Amygdala (tissue), 56 donors: Measurements from ENCODE around the gene ZNF253.
"Not testable (repeated sequence)": the region's sequence is repeated elsewhere in the genome, so short reads cannot be mapped to it uniquely, and the experiment has no call there.

Source experiments
- DNase-seq, 56 donors: peaks; one replicate each; lab custom pipeline; 2025; lab: John Stamatoyannopoulos, UW

Gene ZNF253

DNA sequence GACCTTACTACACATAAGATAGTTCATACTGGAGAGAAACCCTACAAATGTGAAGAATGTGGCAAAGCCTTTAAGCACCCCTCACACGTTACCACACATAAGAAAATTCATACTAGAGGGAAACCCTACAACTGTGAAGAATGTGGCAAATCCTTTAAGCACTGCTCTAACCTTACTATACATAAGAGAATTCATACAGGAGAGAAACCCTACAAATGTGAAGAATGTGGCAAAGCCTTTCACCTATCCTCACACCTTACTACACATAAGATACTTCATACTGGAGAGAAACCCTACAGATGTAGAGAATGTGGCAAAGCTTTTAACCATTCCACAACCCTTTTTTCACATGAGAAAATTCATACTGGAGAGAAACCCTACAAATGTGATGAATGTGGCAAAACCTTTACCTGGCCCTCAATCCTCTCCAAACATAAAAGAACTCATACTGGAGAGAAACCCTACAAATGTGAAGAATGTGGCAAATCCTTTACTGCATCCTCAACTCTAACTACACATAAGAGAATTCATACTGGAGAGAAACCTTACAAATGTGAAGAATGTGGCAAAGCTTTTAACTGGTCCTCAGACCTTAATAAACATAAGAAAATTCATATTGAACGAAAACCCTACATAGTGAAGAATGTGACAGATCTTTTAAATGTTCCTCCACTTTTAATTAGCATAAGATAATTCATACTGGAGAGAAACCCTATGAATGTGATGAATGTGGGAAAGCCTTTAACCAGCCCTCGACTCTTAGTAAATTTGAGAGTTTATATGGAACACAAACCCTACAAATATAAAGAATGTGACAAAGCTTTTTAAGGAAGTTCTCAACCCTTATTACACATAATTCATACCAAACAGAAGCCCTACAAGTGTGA is 26.6 kb downstream of the ZNF253 start:
- not testable (repeated sequence) for DNase-seq

DNA sequence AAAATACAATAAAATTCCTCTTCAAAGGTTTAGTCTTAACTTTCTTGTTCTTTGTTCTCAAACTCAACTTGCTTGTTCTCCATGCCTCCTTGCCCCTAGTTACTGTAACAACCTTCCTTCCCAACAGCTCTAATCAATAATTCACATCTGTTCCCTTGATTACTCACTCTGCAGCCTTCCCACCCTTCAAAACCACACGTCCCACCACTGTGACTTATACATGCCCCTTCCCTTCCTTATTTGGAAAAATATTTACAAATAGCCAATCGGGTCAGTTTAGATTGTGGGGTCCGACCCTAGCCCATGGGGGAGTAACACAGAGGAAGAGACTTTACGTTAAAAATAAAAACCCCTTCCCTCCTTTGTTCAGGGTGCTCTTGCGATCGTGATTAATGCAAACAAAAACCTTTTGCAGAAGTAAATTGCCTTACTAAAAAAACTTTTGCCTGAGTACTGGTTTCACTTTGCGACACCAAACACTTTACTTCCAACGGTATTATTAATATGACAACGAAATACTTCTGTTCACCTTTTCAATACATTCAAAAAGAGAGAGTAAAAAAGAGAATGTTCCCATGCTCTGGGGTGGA is 34.6 kb downstream of the ZNF253 start:
- no peak for DNase-seq

GRCh38 chr19:19900729-19901444 is 35.2 kb downstream of the ZNF253 start, which contains the start of gene ZNF93:
ZNF93 (plus strand) TSS chr19:19900946; CDS start chr19:19901089, 143 bp downstream.
- peak; percentile 26 to 96 (median 85) for DNase-seq

- DNase-seq = not testable (repeated sequence)
These were observed 41.9 kb downstream of the ZNF253 start for GRCh38 chr19:19907551-19907950.

DNA sequence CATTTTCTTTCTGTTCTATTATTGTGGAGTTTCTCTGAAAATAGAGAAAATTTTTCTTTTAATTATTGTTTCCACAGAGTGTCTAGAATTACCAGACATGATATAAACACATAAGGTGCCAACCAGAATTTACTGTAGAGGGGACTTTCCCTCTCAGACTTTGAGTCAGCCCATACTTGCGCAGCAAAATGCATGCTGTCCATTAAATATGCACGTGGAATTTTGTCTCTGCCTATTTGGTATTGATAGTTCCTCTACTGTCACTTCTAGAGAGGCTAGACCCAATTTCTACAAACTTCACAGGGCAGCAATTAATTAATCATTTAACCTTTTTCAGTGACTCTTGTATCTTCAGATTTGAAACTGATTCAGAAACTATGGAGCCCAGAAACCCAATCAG is 44.0 kb downstream of the ZNF253 start:
- no peak for DNase-seq

DNA sequence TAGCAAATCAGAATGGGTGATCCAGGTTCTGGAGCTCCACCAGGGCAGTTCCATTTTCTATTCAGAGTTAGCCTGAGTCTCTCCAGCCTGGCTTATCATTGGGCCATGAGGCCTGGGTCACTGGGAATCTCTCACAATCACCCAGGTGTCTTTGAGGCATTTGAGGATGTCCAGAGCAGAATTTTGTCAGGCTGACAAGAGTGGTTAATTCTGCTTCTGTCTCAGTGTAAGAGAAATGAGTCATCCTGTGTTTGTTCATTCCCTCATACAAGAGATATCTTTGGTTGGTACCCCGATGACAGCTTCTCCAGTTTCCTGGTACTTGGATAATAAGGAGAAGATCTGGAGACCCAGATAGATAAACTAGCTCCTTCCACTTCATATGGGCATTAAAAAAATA is 45.5 kb downstream of the ZNF253 start:
- no peak for DNase-seq

GRCh38 chr19:19914596-19914995 is 48.9 kb downstream of the ZNF253 start:
- no peak for DNase-seq

DNA sequence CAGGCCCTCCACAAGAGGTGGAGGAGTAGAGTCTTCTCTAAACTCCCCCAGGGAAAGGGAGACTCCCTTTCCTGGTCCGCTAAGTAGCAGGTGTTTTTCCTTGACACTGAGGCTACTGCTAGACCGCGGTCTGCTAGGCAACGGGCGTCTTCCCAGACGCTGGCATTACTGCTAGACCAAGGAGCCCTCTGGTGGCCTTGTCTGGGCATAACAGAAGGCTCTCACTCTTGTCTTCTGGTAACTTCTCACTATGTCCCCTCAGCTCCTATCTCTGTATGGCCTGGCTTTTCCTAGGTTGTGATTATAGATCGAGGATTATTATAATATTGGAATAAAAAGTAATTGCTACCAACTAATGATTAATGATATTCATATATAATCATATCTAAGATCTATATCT is 64.7 kb downstream of the ZNF253 start:
- peak in 40 of 56 donors; percentile 0 to 72 (median 19) for DNase-seq

DNA sequence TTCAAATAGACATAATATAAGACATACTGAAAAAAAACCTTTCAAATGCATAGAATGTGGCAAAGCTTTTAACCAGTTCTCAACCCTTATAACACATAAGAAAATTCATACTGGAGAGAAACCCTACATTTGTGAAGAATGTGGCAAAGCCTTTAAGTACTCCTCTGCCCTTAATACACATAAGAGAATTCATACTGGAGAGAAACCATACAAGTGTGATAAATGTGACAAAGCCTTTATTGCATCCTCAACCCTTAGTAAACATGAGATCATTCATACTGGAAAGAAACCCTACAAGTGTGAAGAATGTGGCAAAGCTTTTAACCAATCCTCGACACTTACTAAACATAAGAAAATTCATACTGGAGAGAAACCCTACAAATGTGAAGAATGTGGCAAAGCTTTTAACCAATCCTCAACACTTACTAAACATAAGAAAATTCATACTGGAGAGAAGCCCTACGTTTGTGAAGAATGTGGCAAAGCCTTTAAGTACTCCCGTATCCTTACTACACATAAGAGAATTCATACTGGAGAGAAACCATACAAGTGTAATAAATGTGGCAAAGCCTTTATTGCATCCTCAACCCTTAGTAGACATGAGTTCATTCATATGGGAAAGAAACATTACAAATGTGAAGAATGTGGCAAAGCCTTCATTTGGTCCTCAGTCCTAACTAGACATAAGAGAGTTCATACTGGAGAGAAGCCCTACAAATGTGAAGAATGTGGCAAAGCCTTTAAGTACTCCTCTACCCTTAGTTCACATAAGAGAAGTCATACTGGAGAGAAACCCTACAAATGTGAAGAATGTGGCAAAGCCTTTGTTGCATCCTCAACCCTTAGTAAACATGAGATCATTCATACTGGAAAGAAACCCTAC is 68.0 kb downstream of the ZNF253 start:
- not testable (repeated sequence) for DNase-seq

DNA sequence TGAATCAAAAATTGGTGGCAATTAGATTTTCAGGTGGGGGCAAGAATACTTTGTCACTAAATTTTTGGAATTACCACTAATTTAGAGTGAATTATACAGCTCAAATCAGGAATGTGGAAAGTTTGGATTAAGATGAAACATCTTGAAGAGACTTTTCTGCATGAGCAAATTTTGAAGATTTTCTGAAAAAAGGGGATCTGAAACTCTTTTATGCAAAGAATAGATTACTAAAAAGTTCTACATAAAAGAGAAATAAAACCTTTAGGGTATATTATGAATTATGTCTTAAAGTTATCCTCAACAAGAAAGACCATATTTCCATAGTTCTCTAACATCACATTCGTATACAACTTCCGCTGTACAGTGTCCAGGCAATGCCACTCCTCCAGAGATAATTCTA is 71.7 kb downstream of the ZNF253 start:
- no peak for DNase-seq

- DNase-seq = no peak
These were observed 72.8 kb downstream of the ZNF253 start for GRCh38 chr19:19938449-19938848.

DNA sequence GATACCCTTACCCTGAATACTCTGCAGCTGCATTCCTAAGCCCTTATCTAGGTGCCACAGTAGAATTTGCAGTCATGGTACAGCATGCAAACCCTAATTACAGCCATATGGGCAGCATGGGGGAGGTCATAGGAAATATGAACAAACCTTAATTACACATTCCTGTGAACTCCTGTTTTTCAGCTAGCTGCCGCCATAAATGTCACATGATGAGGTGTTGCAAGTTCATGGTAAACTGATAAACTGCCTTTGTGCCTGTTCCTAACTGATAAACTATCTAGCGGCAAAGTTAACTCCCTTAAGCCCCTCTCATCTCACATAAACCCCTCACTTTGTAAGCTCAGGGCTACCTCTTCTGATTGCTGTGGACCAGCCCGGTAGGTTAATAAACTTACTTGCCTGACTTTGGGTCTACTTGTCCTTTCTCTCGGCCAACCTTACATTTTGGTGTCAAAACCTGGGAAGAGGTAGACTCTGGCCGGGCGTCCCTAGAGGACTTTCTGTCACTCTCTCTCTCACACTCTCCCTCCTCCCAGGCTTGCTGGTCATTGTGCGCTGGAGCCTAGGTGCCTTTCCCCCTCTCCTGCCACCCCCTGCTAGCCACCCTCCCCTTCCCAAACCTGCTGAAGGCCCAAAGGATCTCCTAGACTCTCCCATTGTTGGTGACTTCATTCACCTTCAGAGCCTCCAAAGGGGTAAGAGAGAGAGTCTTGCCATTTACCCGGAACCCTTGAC is 78.3 kb downstream of the ZNF253 start:
- DNase-seq = no peak
